Measurements from ENCODE around the gene POLR2E.

The POLR2E gene

DNA sequence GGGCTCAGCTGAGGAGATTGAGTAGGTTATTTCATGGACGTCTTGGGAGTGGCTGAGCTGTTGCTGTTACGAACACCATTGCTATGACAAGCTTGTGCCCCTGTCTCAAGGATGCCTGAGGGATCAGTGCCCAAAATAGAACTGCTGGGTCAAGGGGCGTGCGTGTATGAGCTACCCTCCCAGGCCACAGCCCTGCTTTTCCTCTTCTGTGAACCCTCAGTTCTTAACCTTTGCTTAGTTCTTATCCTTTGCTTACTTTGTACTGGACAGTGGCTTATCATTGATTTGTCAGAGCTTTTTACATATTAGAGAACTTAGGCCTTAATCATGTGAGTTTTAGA is 19.2 kb downstream of the POLR2E start:
- DNase-seq, result no peak

DNA sequence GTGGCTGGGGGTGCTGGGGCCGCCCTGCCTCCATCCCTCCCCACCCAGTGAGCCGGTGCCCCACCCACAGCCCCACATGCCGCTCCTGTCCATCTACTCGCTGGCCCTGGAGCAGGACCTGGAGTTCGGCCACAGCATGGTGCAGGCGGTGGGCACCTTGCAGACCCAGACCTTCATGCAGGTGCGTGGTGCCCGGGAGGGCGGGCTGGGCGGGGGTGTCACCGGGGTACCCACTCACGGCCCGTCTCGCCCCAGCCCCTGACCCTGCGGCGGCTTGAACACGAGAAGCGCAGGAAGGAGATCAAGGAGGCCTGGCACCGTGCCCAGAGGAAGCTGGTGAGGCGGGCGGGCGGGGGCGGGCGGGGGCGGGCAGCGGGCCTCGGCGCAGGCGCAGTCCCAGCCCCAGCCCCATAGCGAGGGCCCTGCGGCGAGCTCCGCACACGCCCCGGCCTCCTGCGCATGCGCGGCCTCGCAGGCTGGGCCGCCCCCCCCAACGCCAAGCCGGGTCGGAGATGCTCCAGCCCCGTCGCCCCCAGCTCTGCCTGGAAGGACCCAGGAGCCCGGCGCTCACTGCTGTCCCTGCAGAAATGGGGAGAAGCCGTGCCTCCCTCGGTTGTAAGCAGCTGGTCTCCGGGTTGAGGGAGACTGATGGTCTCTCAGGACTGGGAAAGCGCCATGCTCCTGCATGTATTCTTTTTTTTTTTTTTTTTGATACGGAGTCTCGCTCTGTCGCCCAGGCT is 20.5 kb downstream of the POLR2E start:
- no peak for DNase-seq

DNA sequence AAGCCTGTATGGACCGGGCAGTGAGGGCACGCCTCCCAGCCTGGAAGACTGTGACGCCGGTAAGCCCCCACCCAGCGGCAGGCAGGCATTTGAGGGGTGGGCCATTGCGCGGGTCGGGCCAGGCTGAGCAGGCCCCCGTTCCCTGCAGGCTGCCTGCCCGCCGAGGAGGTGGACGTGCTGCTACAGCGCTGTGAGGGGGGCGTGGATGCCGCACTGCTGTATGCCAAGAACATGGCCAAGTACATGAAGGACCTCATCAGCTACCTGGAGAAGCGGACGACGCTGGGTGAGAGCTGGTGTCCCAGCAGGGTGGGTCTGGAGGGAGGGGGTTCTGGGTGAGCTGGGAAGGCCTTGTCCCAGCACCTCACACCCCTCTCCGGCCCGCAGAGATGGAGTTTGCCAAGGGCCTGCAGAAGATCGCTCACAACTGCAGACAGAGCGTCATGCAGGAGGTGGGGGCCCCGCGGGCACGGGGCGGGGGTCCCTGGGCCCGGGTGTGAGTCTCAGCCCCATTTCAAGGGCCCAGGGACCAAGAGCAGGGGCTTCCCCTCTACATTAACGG is 21.1 kb downstream of the POLR2E start:
- no peak for DNase-seq

DNA sequence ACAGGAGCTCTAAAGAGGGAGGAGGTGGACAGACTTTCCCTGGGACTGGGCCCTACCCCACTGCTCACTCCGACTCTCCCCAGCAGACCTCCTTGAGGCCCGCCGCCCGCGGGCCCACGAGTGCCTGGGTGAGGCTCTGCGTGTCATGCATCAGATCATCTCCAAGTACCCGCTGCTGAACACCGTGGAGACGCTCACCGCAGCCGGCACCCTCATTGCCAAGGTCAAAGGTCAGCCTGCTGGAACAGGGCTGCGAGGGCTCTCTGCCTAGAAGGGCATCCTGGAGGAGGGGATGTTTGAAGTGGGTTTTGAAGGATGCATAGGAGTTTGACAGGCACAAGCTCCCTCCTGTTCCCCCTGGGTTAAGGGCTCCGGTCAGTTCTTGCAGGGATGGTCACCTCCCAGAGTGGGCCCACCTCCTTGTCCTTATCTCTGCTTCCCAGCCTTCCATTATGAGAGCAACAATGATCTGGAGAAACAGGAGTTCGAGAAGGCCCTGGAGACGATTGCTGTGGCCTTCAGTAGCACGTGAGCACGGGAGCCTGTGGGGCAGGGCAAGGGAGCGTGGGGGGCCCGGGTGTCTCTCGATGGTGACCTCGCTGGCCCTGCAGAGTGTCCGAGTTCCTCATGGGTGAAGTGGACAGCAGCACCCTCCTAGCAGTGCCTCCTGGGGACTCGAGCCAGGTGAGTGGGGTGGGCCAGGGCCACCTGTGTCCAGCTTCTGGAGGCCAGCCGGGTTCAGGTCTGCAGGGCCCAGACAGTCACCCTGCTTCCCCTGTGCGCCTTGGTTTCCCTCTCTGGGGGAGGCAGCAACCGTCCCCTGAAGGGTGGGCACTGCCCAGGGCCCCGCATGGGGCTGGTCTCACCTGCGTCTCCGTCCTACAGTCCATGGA is 21.9 kb downstream of the POLR2E start:
- DNase-seq, result no peak

DNA sequence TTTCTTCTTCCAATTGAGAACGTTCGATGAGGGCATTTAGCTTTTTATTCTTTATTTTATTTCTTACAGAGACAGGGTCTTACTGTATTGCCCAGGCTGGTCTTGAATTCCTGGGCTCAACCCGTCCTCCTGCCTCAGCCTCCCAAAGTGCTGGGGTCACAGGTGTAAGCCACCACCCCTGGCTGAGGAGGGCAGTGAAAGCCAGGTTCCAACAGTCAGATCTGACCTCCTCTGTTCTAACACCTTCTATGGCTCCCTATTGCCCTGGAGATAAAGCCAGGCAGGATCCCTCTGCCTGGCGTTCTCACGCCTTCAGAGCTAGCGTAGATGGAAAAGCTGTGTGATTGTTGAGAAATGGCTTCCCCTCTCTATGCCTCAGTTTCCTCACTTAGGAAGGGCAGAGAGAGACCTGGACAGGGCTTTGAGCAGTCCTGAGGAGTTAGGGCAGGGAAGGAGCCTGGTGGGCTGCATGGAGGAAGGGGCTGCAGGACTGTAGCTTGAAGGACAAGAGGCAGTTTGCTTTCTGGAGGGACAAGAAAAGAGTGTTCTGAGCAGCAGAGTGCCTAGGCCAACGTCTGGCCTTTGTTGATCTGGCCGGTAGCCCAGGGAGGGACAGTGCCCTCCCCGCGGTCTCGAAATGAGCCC is 22.7 kb downstream of the POLR2E start:
- no peak for DNase-seq

DNA sequence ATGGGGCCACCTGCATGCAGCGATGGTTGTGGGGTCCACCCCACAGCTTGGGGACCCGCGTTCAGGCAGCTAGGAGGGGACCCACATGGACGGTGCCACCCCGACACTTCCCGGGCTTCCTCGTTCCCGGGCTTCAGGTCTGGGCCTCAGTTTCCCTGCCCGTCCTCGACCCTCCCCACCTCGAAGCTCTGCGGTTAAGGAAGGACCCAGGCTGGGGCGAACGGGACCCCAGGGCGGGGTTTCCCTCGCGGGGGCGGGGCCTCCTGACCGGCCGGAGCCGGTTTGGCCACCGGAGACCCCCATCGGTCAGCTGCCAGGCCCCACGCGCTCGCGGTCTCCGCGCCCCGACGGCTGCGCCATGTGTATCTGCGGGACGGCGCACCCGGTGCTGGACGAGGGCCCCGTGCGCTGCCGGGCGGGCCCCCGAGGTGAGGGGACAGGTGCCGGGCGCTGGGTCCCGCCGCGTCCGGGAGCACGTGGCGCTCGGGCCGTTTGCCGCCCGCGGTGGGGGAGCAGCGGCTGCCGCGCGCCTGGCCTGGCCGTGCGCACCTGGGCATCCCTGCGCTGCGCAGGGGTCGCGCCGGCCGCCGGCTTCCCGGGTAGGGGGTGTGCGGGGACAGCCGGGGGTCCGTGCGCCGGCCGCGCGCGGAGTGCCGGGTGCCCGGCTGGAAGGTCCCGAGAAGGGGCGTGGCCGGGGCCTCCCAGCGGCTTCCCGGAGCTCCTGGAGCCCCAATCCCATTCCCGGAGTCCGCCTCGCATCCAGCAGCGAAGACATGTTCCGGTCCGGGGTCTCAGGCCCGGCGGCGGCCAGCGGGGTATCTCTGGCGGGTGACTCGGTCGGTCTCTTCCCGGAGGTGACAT is 24.0 kb downstream of the POLR2E start:
- DNase-seq, result no peak

DNA sequence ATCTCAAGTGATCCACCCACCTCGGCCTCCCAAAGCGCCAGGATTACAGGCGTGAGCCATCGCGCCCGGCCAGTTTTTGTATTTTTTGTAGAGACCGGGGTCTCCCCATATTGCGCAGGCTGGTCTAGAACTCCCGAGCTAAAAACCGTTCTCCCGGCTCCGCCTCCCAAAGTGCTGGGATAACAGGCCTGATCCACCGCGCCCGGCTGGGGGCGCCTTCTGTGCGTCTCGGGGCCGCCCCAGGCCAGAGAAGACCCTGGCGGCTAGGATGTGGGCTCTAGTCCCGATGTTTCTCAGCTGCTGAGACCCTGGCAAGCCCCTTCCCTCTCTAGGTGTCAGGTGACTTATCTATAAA is 24.6 kb downstream of the POLR2E start:
- DNase-seq, result no peak

DNA sequence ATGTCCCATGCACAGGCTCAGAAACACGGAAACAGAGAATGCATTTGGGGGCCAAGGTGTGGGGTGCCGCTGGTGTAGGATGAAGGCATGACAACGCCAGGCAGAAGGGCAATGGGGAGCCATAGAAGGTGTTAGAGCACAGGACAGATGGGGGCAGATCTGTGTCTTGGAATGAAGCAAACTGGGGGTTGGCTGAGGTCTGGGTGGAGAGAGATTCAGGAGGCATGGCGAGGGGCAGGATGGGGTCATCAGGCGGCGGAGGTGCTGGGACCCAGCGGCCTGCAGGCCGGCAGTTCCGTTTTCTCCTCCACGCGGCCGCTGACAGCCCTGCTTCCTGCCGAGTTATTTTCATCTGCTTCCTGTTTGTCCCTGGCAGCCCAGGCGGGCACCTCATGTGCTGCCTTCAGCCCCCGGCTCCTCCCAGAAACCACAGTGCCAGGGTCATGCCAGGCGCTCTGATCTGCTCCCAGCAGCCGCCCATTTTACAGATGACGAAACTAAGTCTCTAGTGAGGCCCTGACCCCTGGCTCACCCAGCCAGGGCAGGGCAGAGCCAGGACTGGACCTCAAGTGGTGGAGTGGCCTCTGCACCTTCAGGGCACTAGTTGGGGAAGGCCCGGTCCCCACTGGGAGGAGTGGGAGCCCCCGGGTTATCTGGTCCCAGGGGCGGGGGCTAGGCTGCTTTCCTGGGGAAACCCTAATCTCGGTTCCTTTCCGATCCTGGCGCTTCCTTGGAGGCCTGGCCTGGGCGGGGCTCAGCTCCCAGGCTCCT is 26.0 kb downstream of the POLR2E start:
- DNase-seq, result no peak

DNA sequence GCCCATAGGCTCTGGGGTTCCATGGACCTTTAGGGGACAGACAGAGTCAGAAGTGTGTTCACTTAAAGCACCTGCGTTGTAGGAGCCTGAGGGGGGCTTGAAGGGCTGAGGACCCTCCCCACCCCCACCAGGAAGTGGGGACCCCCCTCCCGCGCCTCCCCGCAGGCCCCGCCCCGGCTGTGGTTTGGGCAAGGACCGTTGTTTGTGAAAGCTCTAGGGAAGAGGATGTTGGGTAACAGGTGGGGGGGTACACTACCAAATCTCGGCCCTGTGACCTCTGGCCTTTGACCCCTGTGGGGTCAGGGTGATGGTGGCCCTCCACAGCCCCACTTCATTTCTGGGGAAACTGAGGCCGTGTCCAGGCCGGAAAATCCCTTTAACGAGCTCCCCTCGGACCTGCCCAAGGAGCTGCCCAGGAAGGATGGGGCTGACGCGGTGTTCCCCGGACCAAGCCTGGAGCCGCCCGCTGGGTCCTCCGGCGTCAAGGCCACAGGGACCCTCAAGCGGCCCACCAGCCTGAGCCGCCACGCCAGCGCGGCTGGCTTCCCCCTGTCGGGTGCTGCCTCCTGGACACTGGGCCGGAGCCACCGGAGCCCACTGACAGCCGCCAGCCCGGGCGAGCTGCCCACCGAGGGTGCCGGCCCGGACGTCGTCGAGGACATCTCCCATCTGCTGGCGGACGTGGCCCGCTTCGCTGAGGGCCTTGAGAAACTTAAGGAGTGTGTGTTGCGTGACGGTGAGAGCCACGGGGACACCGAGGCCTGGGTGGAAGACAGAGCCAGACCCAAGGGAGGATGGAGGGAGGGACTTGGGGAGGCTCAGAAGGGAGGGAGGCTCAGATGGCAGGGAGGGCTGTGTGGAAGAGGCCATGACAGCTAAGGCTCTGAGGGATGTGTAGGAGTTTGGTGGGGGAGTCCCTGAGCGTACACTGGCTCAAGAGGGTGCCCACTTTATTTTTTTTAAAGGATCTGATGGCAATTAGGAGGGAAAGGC is 26.9 kb downstream of the POLR2E start:
- DNase-seq, result no peak

DNA sequence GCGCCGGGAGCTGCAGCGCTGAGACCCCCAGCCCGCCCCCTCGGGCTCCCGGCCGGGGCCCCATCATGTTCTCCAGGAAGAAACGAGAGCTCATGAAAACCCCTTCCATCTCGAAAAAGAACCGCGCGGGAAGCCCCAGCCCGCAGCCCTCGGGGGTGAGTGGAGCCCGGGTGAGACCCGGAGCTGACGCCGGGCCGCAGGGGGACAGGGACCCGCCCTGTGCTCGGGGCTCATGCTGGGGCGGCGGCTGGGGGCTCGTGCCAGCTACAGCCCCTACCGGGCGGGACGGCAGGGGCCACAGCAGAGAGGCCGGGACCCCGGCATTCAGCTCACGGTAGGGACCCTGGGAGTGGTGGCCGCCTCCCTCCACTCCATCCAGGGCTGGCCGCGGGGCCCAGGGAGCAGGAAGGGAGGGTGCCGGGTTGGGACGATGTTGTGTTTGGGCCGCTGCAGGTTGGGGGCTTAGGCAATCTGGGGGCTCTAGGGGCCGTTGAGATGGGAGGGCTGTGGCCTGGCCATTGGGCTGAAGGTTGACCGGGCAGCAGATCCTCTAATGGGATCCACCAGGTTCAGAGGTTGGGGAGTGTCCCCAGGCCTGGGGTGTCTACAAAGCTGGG is 27.7 kb downstream of the POLR2E start:
- DNase-seq, result no peak

DNA sequence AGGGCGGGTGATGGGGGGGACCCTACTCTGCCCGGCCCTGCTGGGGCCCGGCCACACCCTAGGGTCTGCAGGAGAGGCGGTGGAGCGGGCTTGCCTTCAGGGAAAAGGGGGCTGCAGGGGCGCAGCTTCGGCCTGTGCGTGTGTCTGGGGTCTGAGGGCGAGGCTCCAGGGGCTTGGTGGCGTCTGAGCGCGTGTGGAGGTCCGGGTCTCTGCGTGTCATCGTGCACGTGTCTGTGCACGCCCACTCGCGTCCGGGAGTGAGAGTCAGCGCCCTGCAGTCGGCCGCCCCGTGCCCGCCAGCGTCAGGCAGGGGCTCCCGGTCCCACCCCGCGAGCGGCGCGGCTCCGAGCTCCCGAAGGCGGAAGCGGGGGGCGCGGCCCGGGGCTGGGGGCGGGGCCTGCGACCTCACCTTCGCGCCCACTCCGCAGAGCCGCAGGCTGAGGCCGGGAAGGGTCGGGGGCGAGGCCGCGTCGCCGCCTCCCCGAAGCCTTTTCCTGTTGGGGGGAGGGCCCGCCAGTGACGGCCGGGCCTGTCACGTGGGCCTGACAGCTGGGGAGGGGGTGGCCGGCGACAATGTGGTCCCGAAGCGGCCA is 28.3 kb downstream of the POLR2E start, which contains the start of gene ARHGAP45:
Gene ARHGAP45, plus strand, starts transcription at position 420 of the 593 bp plus-strand sequence. CDS start 239 bp downstream, outside the sequence.
- no peak for DNase-seq

DNA sequence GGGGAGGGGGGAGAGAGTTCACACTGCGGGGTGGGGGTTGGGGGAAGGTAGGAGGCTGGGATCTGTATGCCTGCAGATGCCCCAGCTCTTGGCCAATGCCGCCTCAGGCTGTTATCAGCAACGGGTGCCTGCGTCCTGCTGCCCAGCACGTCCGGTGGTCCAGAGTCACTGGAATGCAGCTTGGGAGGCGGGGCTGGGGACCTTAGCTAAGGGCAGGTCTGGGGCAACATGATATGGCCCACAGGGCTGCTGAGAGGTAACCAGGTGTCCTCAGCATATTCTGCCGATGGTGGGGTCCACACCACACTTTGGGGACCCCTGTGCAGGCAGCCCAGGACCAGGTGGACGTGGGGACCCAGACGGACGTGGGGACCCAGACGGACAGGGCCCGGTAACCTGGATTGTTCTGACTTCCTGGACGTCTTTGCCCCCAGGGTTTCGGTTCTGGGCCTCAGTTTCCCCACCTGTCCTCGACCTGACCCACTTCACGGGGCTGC is 28.9 kb downstream of the POLR2E start:
- DNase-seq, result no peak

DNA sequence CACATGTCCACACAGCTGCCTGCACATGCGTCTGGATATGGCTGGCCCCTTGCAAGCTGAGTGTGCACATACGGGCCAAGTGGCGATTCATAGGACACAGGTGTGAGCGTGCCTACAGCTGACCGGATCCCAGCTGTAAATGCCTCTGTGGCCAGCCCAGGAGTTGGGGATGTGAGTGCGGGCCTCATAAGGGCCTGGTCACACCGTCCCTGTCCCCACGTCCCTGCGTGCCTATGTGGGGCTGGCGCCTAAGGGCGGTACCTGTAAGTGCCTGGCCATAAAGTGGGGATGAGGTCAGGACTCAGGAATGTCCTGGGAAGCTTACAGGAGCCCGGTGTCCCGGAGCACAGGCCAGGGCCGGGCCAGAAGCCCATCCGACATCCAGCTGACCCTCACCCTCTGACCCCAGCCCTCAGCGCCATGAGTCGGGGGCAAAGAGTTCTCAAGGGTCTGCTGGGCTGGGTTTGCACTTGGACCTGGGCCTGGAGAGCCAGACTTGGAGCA is 29.5 kb downstream of the POLR2E start:
- DNase-seq, result no peak

DNA sequence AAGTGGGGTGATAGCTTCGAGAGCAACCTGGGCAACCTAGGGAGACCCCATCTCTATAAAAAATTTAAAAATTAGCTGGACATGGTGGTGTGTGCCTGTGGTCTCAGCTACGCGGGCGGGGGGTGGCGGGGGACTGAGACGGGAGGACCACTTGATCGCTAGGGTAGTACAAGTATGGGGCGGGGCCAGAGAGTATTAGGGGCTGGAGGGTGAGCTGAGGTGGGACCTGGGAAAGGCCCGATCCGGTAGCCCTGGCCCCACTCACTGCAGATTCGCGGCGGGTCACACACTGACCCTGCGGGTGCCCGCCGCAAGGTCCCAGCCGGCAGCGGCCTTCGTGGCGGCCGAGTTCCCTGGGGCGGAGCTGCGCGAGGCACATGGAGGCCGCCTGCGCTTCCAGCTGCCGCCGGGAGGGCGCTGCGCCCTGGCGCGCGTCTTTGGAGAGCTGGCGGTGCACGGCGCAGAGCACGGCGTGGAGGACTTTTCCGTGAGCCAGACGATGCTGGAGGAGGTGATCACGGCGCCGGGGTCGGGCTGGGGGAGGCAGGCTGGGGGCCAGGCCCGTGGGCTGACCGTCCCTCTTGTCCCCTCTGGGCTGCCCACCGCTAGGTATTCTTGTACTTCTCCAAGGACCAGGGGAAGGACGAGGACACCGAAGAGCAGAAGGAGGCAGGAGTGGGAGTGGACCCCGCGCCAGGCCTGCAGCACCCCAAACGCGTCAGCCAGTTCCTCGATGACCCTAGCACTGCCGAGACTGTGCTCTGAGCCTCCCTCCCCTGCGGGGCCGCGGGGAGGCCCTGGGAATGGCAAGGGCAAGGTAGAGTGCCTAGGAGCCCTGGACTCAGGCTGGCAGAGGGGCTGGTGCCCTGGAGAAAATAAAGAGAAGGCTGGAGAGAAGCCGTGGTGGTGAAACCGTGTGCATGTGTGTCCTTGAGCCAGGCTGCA is 30.2 kb downstream of the POLR2E start:
- no peak for DNase-seq

DNA sequence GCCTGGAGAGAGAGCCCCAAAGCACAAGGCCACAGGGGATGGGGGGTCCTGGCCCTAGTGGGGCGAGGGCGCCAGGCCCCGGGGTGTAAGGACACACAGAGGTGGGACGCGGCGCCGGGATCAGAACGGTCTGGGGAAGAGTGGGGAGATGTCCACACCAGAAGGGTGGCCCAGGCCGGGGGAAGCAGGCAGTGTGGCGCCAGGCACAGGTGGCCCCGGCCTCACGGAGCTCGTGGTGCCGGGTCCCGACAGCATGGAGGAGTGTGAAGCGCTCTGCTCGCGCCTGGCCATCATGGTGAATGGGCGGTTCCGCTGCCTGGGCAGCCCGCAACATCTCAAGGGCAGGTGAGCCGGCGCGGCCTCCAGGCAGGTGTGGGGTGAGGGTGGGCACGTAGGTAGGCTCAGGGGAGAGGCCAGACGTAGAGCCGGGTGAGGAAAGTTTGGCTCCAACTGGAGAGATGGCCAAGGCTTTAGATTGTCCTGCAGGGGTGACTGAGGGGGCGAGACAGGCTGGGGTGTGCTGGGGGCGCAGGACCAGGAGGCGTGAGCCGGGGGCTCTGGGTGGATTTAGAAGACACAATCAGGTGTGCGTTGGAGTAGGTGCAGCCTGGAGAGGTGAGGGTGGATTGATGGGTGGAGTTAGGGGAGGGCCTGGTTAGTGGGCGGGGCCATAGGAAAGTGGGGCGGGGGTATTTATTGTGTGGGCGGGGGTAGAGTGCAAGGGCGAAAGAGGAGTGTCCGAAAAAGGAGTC is 31.1 kb downstream of the POLR2E start:
- no peak for DNase-seq

DNA sequence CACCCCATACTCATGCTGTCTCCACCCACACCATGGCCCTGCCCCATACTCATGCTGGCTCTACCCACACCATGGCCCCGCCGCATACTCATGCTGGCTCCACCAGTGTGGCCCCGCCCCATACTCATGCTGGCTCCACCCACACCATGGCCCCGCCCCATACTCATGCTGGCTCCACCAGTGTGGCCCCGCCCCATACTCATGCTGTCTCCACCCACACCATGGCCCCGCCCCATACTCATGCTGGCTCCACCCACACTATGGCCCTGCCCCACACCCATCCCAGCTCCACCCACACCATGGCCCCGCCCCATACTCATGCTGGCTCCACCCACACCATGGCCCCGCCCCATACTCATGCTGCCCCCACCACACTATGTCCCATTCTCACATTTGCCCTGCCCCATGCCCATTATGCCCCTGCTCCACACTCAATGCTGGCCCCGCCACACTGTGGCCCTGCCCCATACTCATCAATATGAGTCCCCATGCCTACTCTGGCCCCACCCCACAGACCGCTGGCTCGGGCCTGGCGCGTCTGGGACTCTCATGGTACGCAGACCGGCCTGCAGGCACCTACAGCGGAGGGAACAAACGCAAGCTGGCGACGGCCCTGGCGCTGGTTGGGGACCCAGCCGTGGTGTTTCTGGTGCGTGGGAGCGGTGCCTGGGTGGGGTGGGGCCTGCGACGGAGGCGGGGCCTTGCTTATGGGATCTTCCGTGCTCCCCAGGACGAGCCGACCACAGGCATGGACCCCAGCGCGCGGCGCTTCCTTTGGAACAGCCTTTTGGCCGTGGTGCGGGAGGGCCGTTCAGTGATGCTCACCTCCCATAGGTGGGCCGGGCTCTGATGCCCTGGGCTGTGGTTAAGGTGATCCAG is 31.9 kb downstream of the POLR2E start:
- no peak for DNase-seq
